ENCODE measurements around the gene SMIM32.

DNA sequence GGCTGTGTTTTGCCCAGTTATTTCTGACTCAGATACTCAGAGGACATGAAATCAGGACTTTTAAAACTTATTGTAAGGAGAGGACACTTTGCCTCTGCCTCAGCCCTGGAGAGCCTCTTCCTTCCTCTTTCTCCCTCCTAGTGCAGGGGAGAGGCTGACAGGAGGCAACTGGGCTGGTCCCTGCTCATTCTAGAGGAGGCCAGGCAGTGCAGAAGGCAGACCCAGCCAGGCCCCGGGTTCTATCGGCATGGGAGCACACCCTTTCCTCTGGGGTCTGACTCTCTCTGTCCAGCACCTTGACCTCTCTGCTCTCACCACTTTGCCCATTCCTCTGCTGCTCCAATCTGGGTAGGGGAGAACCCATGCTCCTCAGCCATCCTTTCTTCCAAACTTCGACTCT, 16.0 kb upstream of the SMIM32 start:
- TF ChIP-seq, protein P1, sequence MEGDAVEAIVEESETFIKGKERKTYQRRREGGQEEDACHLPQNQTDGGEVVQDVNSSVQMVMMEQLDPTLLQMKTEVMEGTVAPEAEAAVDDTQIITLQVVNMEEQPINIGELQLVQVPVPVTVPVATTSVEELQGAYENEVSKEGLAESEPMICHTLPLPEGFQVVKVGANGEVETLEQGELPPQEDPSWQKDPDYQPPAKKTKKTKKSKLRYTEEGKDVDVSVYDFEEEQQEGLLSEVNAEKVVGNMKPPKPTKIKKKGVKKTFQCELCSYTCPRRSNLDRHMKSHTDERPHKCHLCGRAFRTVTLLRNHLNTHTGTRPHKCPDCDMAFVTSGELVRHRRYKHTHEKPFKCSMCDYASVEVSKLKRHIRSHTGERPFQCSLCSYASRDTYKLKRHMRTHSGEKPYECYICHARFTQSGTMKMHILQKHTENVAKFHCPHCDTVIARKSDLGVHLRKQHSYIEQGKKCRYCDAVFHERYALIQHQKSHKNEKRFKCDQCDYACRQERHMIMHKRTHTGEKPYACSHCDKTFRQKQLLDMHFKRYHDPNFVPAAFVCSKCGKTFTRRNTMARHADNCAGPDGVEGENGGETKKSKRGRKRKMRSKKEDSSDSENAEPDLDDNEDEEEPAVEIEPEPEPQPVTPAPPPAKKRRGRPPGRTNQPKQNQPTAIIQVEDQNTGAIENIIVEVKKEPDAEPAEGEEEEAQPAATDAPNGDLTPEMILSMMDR (IDR thresholded peaks at IDR 0.05), result no peak
- TF ChIP-seq POLR2A (IDR thresholded peaks at IDR 0.05), result no peak
